Measurements from ENCODE around the gene RDH14. TPM values are rescaled to one million over a fixed set of nuclear protein-coding genes. Genes with fewer than 3 reads are reported as not detected.

The RDH14 gene
- total RNA-seq, 1 donor from 2014 or later, result 42.6 TPM

DNA sequence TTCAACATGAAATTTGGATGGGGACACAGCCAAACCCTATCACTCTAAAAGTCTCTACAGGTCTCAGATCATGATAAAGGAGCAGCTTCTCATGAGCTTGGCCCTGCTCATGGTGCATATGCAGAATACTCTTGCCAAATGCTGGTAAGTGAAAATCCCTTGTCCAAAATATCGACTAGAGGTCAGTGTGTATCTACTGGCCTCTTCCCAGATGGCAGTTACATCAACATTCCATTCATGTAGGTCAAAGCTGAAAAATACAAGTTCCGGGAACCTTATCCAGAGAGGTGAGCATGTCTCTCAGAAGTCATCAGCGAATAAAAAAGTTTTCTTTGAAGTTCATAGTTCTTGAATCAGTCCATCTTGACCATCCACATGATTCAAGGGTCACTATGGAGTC is 36.5 kb upstream of the RDH14 start:
- peaks cover 23% of the 10 kb centered on the region for H3K4me1 ChIP-seq
- no peaks in the 10 kb centered on the region for H3K9me3 ChIP-seq (replicated peaks)
- H3K36me3 ChIP-seq, result no peaks in the 10 kb centered on the region
- no peaks in the 10 kb centered on the region for H3K27me3 ChIP-seq (ENCODE audit: low read depth)
- TF ChIP-seq CTCF (IDR thresholded peaks at IDR 0.05; ENCODE audit: borderline replicate concordance), result no peak
- intact Hi-C loops (cut with micrococcal nuclease), result no loop called here
- H3K27ac ChIP-seq (replicated peaks), result no peak overlapping the region
- DNase-seq, result no peak
- H3K4me3 ChIP-seq, result no peak overlapping the region

- no peaks in the 10 kb centered on the region for H3K36me3 ChIP-seq
- no peaks in the 10 kb centered on the region for H3K9me3 ChIP-seq (replicated peaks)
- no peak overlapping the region for H3K27ac ChIP-seq (replicated peaks)
- H3K4me3 ChIP-seq, result no peak overlapping the region
- peaks cover 8% of the 10 kb centered on the region for H3K4me1 ChIP-seq
- DNase-seq, result no peak
- TF ChIP-seq CTCF (IDR thresholded peaks at IDR 0.05; ENCODE audit: borderline replicate concordance), result no peak
- intact Hi-C loops (cut with micrococcal nuclease), result no loop called here
- H3K27me3 ChIP-seq (ENCODE audit: low read depth), result no peaks in the 10 kb centered on the region
Measured at GRCh38 chr2:18593496-18593895, 33.0 kb upstream of the RDH14 start.

GRCh38 chr2:18592372-18592771 is 31.9 kb upstream of the RDH14 start:
- intact Hi-C loops (cut with micrococcal nuclease), result no loop called here
- Histone ChIP-seq H3K4me3 (no peak overlapping the region), H3K4me1 (peaks cover 6% of the 10 kb centered on the region), H3K27me3 (ENCODE audit: low read depth) (no peaks in the 10 kb centered on the region), H3K27ac (replicated peaks) (no peak overlapping the region), H3K9me3 (replicated peaks) (no peaks in the 10 kb centered on the region), H3K36me3 (no peaks in the 10 kb centered on the region)
- no peak for DNase-seq
- TF ChIP-seq CTCF (IDR thresholded peaks at IDR 0.05; ENCODE audit: borderline replicate concordance), result no peak

GRCh38 chr2:18589354-18589753 is 28.9 kb upstream of the RDH14 start, which contains the start of gene NT5C1B:
NT5C1B (minus strand) TSS chr2:18589569; CDS start chr2:18589468, 101 bp downstream.
- no peak for TF ChIP-seq CTCF (IDR thresholded peaks at IDR 0.05; ENCODE audit: borderline replicate concordance)
- H3K36me3 ChIP-seq, result no peaks in the 10 kb centered on the region
- peaks cover 7% of the 10 kb centered on the region for H3K9me3 ChIP-seq (replicated peaks)
- H3K27ac ChIP-seq (replicated peaks), result no peak within 1 kb of the TSS
- H3K4me3 ChIP-seq, result no peak within 1 kb of the TSS
- no peak for DNase-seq
- intact Hi-C loops (cut with micrococcal nuclease), result no loop called here
- no peaks in the 10 kb centered on the region for H3K4me1 ChIP-seq
- no peaks in the 10 kb centered on the region for H3K27me3 ChIP-seq (ENCODE audit: low read depth)

- no peak for DNase-seq
- H3K4me3 ChIP-seq, result no peak overlapping the region
- peaks cover 7% of the 10 kb centered on the region for H3K9me3 ChIP-seq (replicated peaks)
- TF ChIP-seq CTCF (IDR thresholded peaks at IDR 0.05; ENCODE audit: borderline replicate concordance), result no peak
- no peaks in the 10 kb centered on the region for H3K4me1 ChIP-seq
- intact Hi-C loops (cut with micrococcal nuclease), result no loop called here
- no peak overlapping the region for H3K27ac ChIP-seq (replicated peaks)
- no peaks in the 10 kb centered on the region for H3K27me3 ChIP-seq (ENCODE audit: low read depth)
- no peaks in the 10 kb centered on the region for H3K36me3 ChIP-seq
Measured at GRCh38 chr2:18588802-18589201, 28.3 kb upstream of the RDH14 start.

DNA sequence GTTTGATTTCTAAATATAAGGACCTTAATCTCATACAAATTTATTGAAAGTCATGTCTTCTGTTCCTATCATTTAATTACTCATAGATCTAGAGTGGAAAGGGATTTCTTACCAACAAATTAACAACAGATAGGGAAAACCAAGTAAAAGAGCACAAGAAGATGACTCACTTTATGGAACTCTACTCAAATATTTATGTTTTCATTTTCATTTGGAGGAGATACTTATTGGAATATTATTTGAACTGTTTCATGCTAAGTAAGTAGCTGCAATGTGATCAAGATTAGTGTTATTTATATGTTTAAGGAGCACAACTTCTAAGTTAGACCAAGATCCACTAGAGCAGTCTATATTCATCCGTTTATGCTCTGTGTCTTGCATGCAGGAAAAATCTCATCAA is 27.6 kb upstream of the RDH14 start:
- H3K9me3 ChIP-seq (replicated peaks), result peaks cover 7% of the 10 kb centered on the region
- no peak overlapping the region for H3K27ac ChIP-seq (replicated peaks)
- no peak overlapping the region for H3K4me3 ChIP-seq
- intact Hi-C loops (cut with micrococcal nuclease), result no loop called here
- no peaks in the 10 kb centered on the region for H3K4me1 ChIP-seq
- no peaks in the 10 kb centered on the region for H3K27me3 ChIP-seq (ENCODE audit: low read depth)
- H3K36me3 ChIP-seq, result no peaks in the 10 kb centered on the region
- no peak for TF ChIP-seq CTCF (IDR thresholded peaks at IDR 0.05; ENCODE audit: borderline replicate concordance)
- DNase-seq, result no peak
